HepG2 (cell line): ENCODE data around the gene CEACAM5.

ENCODE experiments used
- CTCF ChIP-seq: sonication (generic); formaldehyde crosslinking; IDR thresholded peaks from 2 replicates; pipeline ENCODE4 v1.5.0; 2020; ENCODE audit warnings: mild to moderate bottlenecking, missing genetic modification reagents, moderate library complexity
- FOXO1 ChIP-seq: sonication (generic); formaldehyde crosslinking; IDR thresholded peaks from 2 replicates; pipeline ENCODE4 v1.4.0; 2020; ENCODE audit warnings: missing genetic modification reagents
- HNRNPH1 ChIP-seq: fragments of 200-400 bp; formaldehyde crosslinking; optimal IDR thresholded peaks from 2 replicates; pipeline ENCODE3; 2017; ENCODE audit warnings: mild to moderate bottlenecking, low read depth, low read length
- MYC ChIP-seq: sonication (generic); formaldehyde crosslinking; IDR thresholded peaks from 2 replicates; pipeline ENCODE4 v1.9.0; 2021; ENCODE audit warnings: missing genetic modification reagents, borderline replicate concordance
- POGK ChIP-seq: sonication (generic); formaldehyde crosslinking; conservative IDR thresholded peaks from 2 replicates; pipeline ENCODE4 v1.8.0; 2022; ENCODE audit warnings: mild to moderate bottlenecking, moderate library complexity, missing genetic modification reagents
- ZNF10 ChIP-seq: sonication (generic); formaldehyde crosslinking; IDR thresholded peaks from 2 replicates; pipeline ENCODE4 v1.4.0; 2020; ENCODE audit warnings: mild to moderate bottlenecking, low read depth, missing genetic modification reagents, borderline replicate concordance
- ZNF253 ChIP-seq: sonication (generic); formaldehyde crosslinking; IDR thresholded peaks from 2 replicates; pipeline ENCODE4 v1.8.0; 2022; ENCODE audit warnings: mild to moderate bottlenecking, missing genetic modification reagents, borderline replicate concordance
- ZNF260 ChIP-seq: sonication (generic); formaldehyde crosslinking; IDR thresholded peaks from 2 replicates; pipeline ENCODE4 v1.4.0; 2020; ENCODE audit warnings: missing genetic modification reagents, low read depth, mild to moderate bottlenecking, borderline replicate concordance

GRCh38 chr19:41748012-41748411 is 39.6 kb downstream of the CEACAM5 start:
- TF ChIP-seq CTCF (CRISPR knock-in tag) (no peak), ZNF260 (CRISPR knock-in tag) (no peak), ZNF10 (CRISPR knock-in tag) (no peak), HNRNPH1 (no peak), FOXO1 (no peak), POGK (CRISPR knock-in tag) (no peak), ZNF253 (CRISPR knock-in tag) (no peak), MYC (CRISPR knock-in tag) (no peak)
